Measurements from ENCODE around the gene TMEM11. TPM values are rescaled to one million over a fixed set of nuclear protein-coding genes. Genes with fewer than 3 reads are reported as not detected.
A peak's percentile ranks its signal among the peaks of the same experiment; 100 is the strongest.

Gene TMEM11
- polyA plus RNA-seq, 2 of the 4 experiments (the other 2 are of a cell fraction), result 57.7 to 61.0 TPM

- H3K4me2 ChIP-seq, result peak overlapping the region; percentile 100
- WGBS (ENCODE audit: missing lambda C conversion rate), result 36% methylated on average over 23 of the region's 23 CpGs
- no peak for FAIRE-seq
- TF ChIP-seq NFE2L2 (conservative IDR thresholded peaks at IDR 0.05; ENCODE audit: low read length), result no peak
- no peak for TF ChIP-seq MYC (IDR thresholded peaks at IDR 0.05; ENCODE audit: borderline replicate concordance, low read length)
- TF ChIP-seq POLR2A (IDR thresholded peaks at IDR 0.05; ENCODE audit: low read length), result 0 out of 2 replicates have a peak, but pooled peaks have one; percentile 35
- ChIA-PET CTCF (interaction anchor here (1.2 to 1.7 kb wide), 4 partner anchors 15 to 86 kb away, joined by 3 to 5 read pairs (median 4); no protein-coding TSS in a partner anchor), POLR2A (interaction anchor here (1.3 kb wide), 1 partner anchor 171 kb away, joined by 3 read pairs; no protein-coding TSS in a partner anchor)
- peak in 1 of 2 experiments; percentile 28 for DNase-seq (ENCODE audit: low read depth in 1 of 2, low spot score in 1 of 2)
- H3K4me3 ChIP-seq, result peak overlapping the region; percentile 93
- H3K4me1 ChIP-seq, result peaks cover 40% of the 10 kb centered on the region
- peak overlapping the region; percentile 94 to 97 for H3K27ac ChIP-seq
- peak; percentile 6 to 25 for ATAC-seq
- no peaks in the 10 kb centered on the region for H3K9me3 ChIP-seq
These were observed 998 bp upstream of the TMEM11 start for GRCh38 chr17:21214777-21215541.

GRCh38 chr17:21213638-21214014, 335 bp downstream of the TMEM11 start:
- under 1% methylated on average over 27 of the region's 35 CpGs for WGBS (ENCODE audit: missing lambda C conversion rate)
- peak overlapping the region; percentile 94 to 97 for H3K27ac ChIP-seq
- CTCF ChIA-PET, result interaction anchor here (0.8 to 1.6 kb wide), 7 partner anchors 13 to 85 kb away, joined by 3 to 6 read pairs (median 4); no protein-coding TSS in a partner anchor
- POLR2A ChIA-PET, result interaction anchor here (0.5 to 1.2 kb wide), 6 partner anchors 12 to 170 kb away, joined by 3 to 7 read pairs (median 4); partner anchors contain the start of genes NATD1 and USP22
- H3K9me3 ChIP-seq, result no peaks in the 10 kb centered on the region
- ATAC-seq, result peak; percentile 56 to 59
- peaks cover 40% of the 10 kb centered on the region for H3K4me1 ChIP-seq
- peak overlapping the region; percentile 93 for H3K4me3 ChIP-seq
- DNase-seq (ENCODE audit: low read depth in 1 of 2, low spot score in 1 of 2), result peak in 1 of 2 experiments; percentile 72
- TF ChIP-seq MYC (IDR thresholded peaks at IDR 0.05; ENCODE audit: borderline replicate concordance, low read length) (peak; percentile 2; the same call in 1 of the 2 replicates), E2F6 (IDR thresholded peaks at IDR 0.05; ENCODE audit: borderline replicate concordance, low read depth) (peak; percentile 46; the same call in 1 of the 2 replicates), PHF8 (IDR thresholded peaks at IDR 0.05; ENCODE audit: borderline replicate concordance, low read depth) (peak; percentile 80), HOXA7 (CRISPR knock-in tag; IDR thresholded peaks at IDR 0.05) (no peak)
- peak overlapping the region; percentile 95 for H3K4me2 ChIP-seq
- no peak for FAIRE-seq

- Histone ChIP-seq H3K4me3 (peak overlapping the region; percentile 93), H3K4me1 (peaks cover 40% of the 10 kb centered on the region), H3K4me2 (peak overlapping the region; percentile 95), H3K27ac (peak overlapping the region; percentile 94 to 97), H3K9me3 (no peaks in the 10 kb centered on the region)
- ATAC-seq (no peak), DNase-seq (ENCODE audit: low read depth in 1 of 2, low spot score in 1 of 2) (no peak), FAIRE-seq (no peak)
- 11% methylated on average over 18 of the region's 18 CpGs for WGBS (ENCODE audit: missing lambda C conversion rate)
- TF ChIP-seq MAFK (IDR thresholded peaks at IDR 0.05; ENCODE audit: partially characterized antibody) (peak; percentile 79), EP300 (IDR thresholded peaks at IDR 0.05) (no peak)
- POLR2A ChIA-PET, result interaction anchor here (0.5 to 1.7 kb wide), 8 partner anchors 12 to 170 kb away, joined by 3 to 7 read pairs (median 4); partner anchors contain the start of genes NATD1 and USP22
- CTCF ChIA-PET, result interaction anchor here (0.8 to 2.5 kb wide), 11 partner anchors 9 to 299 kb away, joined by 3 to 7 read pairs (median 4); partner anchors contain the start of gene USP22
These were observed 929 bp downstream of the TMEM11 start for GRCh38 chr17:21212826-21213637.

- ChIA-PET CTCF (interaction anchor here (0.6 to 2.5 kb wide), 8 partner anchors 10 to 300 kb away, joined by 3 to 7 read pairs (median 4); partner anchors contain the start of gene USP22), POLR2A (interaction anchor here (1.7 kb wide), 1 partner anchor 72 kb away, joined by 3 read pairs; no protein-coding TSS in a partner anchor)
- Histone ChIP-seq H3K4me3 (no peak overlapping the region), H3K27ac (no peak overlapping the region), H3K9me3 (no peaks in the 10 kb centered on the region), H3K4me1 (peaks cover 29% of the 10 kb centered on the region), H3K4me2 (peak overlapping the region; percentile 95)
- no peak for DNase-seq (ENCODE audit: low read depth in 1 of 2, low spot score in 1 of 2)
- no peak for TF ChIP-seq ZC3H11A (IDR thresholded peaks at IDR 0.05)
- no peak for TF ChIP-seq PBX3 (IDR thresholded peaks at IDR 0.05)
- no peak for TF ChIP-seq NR3C1 (IDR thresholded peaks at IDR 0.05)
- no peak for TF ChIP-seq JUN (IDR thresholded peaks at IDR 0.05)
- no peak for TF ChIP-seq ZNF302 (CRISPR knock-in tag; IDR thresholded peaks at IDR 0.05)
- no peak for TF ChIP-seq MYC (IDR thresholded peaks at IDR 0.05; ENCODE audit: borderline replicate concordance, low read length)
- no peak for TF ChIP-seq TP53 (CRISPR knock-in tag; IDR thresholded peaks at IDR 0.05)
- no peak for TF ChIP-seq MAZ (IDR thresholded peaks at IDR 0.05; ENCODE audit: borderline replicate concordance, low read depth, low read length)
- no peak for TF ChIP-seq ESRRA (IDR thresholded peaks at IDR 0.05; ENCODE audit: borderline replicate concordance, low read length)
- no peak for TF ChIP-seq EP300 (IDR thresholded peaks at IDR 0.05)
- no peak for TF ChIP-seq HDAC2 (IDR thresholded peaks at IDR 0.05)
- TF ChIP-seq NFE2L2 (conservative IDR thresholded peaks at IDR 0.05; ENCODE audit: low read length), result no peak
- TF ChIP-seq HEYL (CRISPR knock-in tag; IDR thresholded peaks at IDR 0.05), result no peak
- no peak for FAIRE-seq
- no peak for ATAC-seq
- WGBS (ENCODE audit: missing lambda C conversion rate), result 96% methylated on average over 9 of the region's 9 CpGs
These were observed 2.0 kb downstream of the TMEM11 start for GRCh38 chr17:21211825-21212479.

All from A549 (cell line).